Osteoblast (primary cell): ENCODE results near the gene FBN2. TPM values are rescaled to one million over a fixed set of nuclear protein-coding genes. Genes with fewer than 3 reads are reported as not detected.
"Not testable (repeated sequence)": the region's sequence is repeated elsewhere in the genome, so short reads cannot be mapped to it uniquely, and the experiment has no call there.

ENCODE experiments used
- DNase-seq: peaks from one replicate; pipeline ENCODE4 v3.0.0; 2011; ENCODE audit warnings: low spot score, mixed read lengths; ENCODE audit not compliant: insufficient read length; ENCODE audit errors: missing footprints
- H2AFZ ChIP-seq: 2 replicates; pipeline ENCODE4 v1.6.0; 2011; ENCODE audit warnings: mild to moderate bottlenecking, low read length
- H3K27ac ChIP-seq: 2 replicates; pipeline ENCODE4 v1.5.1; 2011; ENCODE audit warnings: mild to moderate bottlenecking, low read depth, low read length, moderate library complexity
- H3K27me3 ChIP-seq: 2 replicates; pipeline ENCODE4 v1.6.0; 2012; ENCODE audit warnings: mild to moderate bottlenecking, control low read depth, inconsistent platforms, low read length, moderate library complexity; ENCODE audit not compliant: insufficient read depth
- H3K36me3 ChIP-seq: 2 replicates; pipeline ENCODE4 v1.5.1; 2011; ENCODE audit warnings: mild to moderate bottlenecking, low read length, control low read depth, moderate library complexity; ENCODE audit not compliant: insufficient read depth
- H3K4me1 ChIP-seq: 2 replicates; pipeline ENCODE4 v1.5.1; 2011; ENCODE audit warnings: mild to moderate bottlenecking, low read length, control low read depth, moderate library complexity; ENCODE audit not compliant: insufficient read depth
- H3K4me2 ChIP-seq: 2 replicates; pipeline ENCODE4 v1.6.0; 2011; ENCODE audit warnings: mild to moderate bottlenecking, low read length; ENCODE audit not compliant: insufficient read depth
- H3K4me3 ChIP-seq: fragments of 200-600 bp; sonication (generic); 3 replicates; pipeline ENCODE4 v1.5.1; 2012; ENCODE audit warnings: mild to moderate bottlenecking, low read length, inconsistent platforms; ENCODE audit not compliant: insufficient read depth
- H3K79me2 ChIP-seq: 2 replicates; pipeline ENCODE4 v1.6.0; 2012; ENCODE audit warnings: mild to moderate bottlenecking, low read length, control low read depth, inconsistent platforms; ENCODE audit not compliant: insufficient read depth
- H3K9me3 ChIP-seq: 2 replicates; pipeline ENCODE4 v1.5.1; 2011; ENCODE audit warnings: low read depth, low read length, control low read depth
- H4K20me1 ChIP-seq: 2 replicates; pipeline ENCODE4 v1.6.0; 2012; ENCODE audit warnings: mild to moderate bottlenecking, low read length, control low read depth; ENCODE audit not compliant: insufficient read depth
- total RNA-seq: library from RNA; depleted of rRNA; stranded (reverse); fragments of >200 nt; gene quantifications from 2 replicates; pipeline ENCODE4 v1.2.3, GENCODE V29; 2012
- TF ChIP-seq, protein P1 (sequence below): IDR thresholded peaks from 2 replicates; pipeline ENCODE4 v1.5.1; 2011; ENCODE audit warnings: mild to moderate bottlenecking, low read depth, low read length, moderate library complexity; ENCODE audit errors: extremely low read depth

The FBN2 gene
- total RNA-seq, 1 donor, result 16.6 TPM

DNA sequence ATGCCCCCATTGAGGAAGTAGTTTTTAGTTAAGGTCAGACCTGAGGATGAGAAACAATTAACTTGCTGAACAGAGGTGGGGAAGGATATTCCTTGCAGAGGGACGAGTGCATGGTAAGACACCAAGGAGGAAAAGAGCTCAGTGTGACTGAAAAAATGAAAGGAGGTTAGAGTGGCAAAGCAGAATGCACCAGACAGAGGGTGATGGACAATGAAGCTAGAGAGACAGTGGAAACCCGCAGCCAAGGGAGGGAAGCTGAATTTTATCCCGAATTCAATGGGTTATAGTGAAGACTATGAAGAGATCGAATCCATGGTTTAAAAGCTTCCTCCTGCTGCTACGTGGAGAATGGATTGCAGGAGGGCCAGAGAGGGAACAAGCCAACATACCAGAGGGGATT lies 206.8 kb downstream of the FBN2 start:
- no peak for DNase-seq
- H3K4me2 ChIP-seq, result no peak overlapping the region
- H3K4me3 ChIP-seq, result no peak overlapping the region
- no peak overlapping the region for H2AFZ ChIP-seq
- no peak overlapping the region for H3K27ac ChIP-seq
- TF ChIP-seq, protein P1, sequence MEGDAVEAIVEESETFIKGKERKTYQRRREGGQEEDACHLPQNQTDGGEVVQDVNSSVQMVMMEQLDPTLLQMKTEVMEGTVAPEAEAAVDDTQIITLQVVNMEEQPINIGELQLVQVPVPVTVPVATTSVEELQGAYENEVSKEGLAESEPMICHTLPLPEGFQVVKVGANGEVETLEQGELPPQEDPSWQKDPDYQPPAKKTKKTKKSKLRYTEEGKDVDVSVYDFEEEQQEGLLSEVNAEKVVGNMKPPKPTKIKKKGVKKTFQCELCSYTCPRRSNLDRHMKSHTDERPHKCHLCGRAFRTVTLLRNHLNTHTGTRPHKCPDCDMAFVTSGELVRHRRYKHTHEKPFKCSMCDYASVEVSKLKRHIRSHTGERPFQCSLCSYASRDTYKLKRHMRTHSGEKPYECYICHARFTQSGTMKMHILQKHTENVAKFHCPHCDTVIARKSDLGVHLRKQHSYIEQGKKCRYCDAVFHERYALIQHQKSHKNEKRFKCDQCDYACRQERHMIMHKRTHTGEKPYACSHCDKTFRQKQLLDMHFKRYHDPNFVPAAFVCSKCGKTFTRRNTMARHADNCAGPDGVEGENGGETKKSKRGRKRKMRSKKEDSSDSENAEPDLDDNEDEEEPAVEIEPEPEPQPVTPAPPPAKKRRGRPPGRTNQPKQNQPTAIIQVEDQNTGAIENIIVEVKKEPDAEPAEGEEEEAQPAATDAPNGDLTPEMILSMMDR, result no peak
- no peaks in the 10 kb centered on the region for H4K20me1 ChIP-seq
- no peaks in the 10 kb centered on the region for H3K4me1 ChIP-seq
- no peaks in the 10 kb centered on the region for H3K79me2 ChIP-seq
- H3K27me3 ChIP-seq, result no peaks in the 10 kb centered on the region
- H3K9me3 ChIP-seq, result peaks cover 2% of the 10 kb centered on the region
- H3K36me3 ChIP-seq, result no peaks in the 10 kb centered on the region

DNA sequence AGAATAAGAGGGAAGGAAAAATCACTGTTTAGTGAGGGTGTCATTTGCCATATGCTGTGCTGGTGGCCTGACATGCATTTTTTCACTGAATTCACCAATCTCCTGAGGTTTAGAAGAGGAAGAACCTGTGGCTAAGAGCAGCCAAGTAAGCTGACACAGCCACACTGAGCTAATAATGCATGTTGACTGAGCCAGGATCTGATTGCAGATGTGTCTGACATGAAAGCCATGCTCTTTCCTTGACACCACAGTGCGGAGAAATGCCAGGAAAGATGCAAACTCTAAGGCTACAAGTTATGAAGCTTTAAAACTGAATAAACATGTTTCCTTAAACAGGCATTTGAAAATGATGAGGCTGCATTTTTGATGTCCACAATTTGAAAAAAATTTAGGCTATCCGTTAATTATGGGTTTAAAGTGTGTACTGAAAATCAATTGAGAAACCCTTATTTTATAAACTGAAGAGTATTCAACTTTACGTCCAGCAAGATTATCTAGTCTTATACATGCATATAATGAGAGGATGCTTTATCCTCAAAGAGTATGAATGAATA lies 208.6 kb downstream of the FBN2 start:
- H3K9me3 ChIP-seq, result peaks cover 2% of the 10 kb centered on the region
- H3K79me2 ChIP-seq, result no peaks in the 10 kb centered on the region
- H2AFZ ChIP-seq, result no peak overlapping the region
- H4K20me1 ChIP-seq, result no peaks in the 10 kb centered on the region
- DNase-seq, result no peak
- no peaks in the 10 kb centered on the region for H3K27me3 ChIP-seq
- H3K4me1 ChIP-seq, result no peaks in the 10 kb centered on the region
- no peak overlapping the region for H3K4me3 ChIP-seq
- no peak overlapping the region for H3K27ac ChIP-seq
- TF ChIP-seq, protein P1, result no peak
- no peak overlapping the region for H3K4me2 ChIP-seq
- no peaks in the 10 kb centered on the region for H3K36me3 ChIP-seq

DNA sequence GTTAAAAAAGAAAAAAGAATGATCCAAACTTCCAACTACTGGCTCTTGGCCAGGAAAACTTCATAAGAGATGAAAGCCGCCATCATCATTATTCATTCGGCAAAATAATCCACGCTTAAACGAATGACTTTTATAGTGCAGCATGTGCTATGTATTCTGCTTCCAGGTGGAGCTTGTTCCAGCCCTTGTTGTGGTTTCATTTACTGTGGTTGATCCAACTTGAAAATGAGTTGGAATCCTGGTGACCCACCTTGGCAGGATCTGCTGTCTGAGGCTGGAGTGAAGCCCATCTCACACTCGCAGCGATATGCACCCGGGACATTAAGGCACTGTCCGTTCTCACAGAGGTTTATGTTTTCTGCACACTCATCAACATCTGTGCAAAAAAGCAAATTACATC lies 209.6 kb downstream of the FBN2 start:
- H3K9me3 ChIP-seq, result peaks cover 2% of the 10 kb centered on the region
- H2AFZ ChIP-seq, result no peak overlapping the region
- H3K79me2 ChIP-seq, result no peaks in the 10 kb centered on the region
- no peaks in the 10 kb centered on the region for H4K20me1 ChIP-seq
- no peaks in the 10 kb centered on the region for H3K36me3 ChIP-seq
- no peak overlapping the region for H3K27ac ChIP-seq
- no peak overlapping the region for H3K4me3 ChIP-seq
- TF ChIP-seq, protein P1, result no peak
- H3K4me2 ChIP-seq, result no peak overlapping the region
- no peaks in the 10 kb centered on the region for H3K27me3 ChIP-seq
- no peaks in the 10 kb centered on the region for H3K4me1 ChIP-seq
- DNase-seq, result no peak

DNA sequence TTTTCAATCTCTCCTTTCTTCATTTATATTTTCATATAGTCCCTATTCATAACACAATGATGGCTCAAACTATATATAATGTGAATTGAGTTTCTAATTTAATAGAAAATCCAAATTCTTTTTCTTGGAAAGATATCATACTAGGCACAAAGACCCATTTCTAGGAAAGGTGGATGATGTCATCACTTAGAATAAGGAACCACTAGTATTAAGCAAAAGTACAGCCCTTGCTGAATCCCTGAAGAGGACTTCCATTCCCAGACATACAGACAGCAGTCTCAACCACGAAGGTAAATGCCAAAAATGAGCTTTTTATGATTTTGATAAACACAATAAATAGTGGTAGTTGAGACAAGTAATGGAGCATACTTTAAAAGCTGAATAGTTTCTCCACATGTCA lies 210.0 kb downstream of the FBN2 start:
- Histone ChIP-seq H3K9me3 (peaks cover 2% of the 10 kb centered on the region), H3K27ac (no peak overlapping the region), H4K20me1 (no peaks in the 10 kb centered on the region), H3K79me2 (no peaks in the 10 kb centered on the region), H3K36me3 (no peaks in the 10 kb centered on the region), H3K4me3 (no peak overlapping the region), H3K27me3 (no peaks in the 10 kb centered on the region), H2AFZ (no peak overlapping the region), H3K4me1 (no peaks in the 10 kb centered on the region), H3K4me2 (no peak overlapping the region)
- DNase-seq, result no peak
- TF ChIP-seq, protein P1, result no peak

DNA sequence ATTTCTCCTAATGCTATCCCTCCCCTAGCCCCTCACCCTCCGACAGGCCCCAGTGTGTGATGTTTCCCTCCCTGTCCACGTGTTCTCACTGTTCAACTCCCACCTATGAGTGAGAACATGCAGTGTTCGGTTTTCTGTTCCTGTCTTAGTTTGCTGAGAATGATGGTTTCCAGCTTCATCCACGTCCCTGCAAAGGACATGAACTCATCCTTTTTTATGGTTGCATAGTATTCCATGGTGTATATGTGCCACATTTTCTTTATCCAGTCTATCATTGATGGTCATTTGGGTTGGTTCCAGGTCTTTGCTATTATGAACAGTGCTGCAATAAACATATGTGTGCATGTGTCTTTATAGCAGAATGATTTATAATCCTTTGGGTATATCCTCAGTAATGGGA lies 216.6 kb downstream of the FBN2 start:
- H3K4me3 ChIP-seq, H3K36me3 ChIP-seq, H3K4me1 ChIP-seq, H4K20me1 ChIP-seq, DNase-seq, H2AFZ ChIP-seq, H3K79me2 ChIP-seq, H3K9me3 ChIP-seq, H3K4me2 ChIP-seq, H3K27me3 ChIP-seq, H3K27ac ChIP-seq: not testable (repeated sequence)
